ENCODE data around the gene PDE8B. TPM values are rescaled to one million over a fixed set of nuclear protein-coding genes. Genes with fewer than 3 reads are reported as not detected.
"Not testable (repeated sequence)": the region's sequence is repeated elsewhere in the genome, so short reads cannot be mapped to it uniquely, and the experiment has no call there.

Gene PDE8B
- total RNA-seq, 1 donor from 2014 or later = 5.9 TPM

GRCh38 chr5:77463905-77464304, 253.4 kb downstream of the PDE8B start:
- no peaks in the 10 kb centered on the region for H3K4me1 ChIP-seq
- TF ChIP-seq, protein P1, sequence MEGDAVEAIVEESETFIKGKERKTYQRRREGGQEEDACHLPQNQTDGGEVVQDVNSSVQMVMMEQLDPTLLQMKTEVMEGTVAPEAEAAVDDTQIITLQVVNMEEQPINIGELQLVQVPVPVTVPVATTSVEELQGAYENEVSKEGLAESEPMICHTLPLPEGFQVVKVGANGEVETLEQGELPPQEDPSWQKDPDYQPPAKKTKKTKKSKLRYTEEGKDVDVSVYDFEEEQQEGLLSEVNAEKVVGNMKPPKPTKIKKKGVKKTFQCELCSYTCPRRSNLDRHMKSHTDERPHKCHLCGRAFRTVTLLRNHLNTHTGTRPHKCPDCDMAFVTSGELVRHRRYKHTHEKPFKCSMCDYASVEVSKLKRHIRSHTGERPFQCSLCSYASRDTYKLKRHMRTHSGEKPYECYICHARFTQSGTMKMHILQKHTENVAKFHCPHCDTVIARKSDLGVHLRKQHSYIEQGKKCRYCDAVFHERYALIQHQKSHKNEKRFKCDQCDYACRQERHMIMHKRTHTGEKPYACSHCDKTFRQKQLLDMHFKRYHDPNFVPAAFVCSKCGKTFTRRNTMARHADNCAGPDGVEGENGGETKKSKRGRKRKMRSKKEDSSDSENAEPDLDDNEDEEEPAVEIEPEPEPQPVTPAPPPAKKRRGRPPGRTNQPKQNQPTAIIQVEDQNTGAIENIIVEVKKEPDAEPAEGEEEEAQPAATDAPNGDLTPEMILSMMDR (IDR thresholded peaks at IDR 0.05; ENCODE audit: borderline replicate concordance) = no peak
- no peak overlapping the region for H3K27ac ChIP-seq (replicated peaks)
- DNase-seq = no peak
- H3K4me3 ChIP-seq = no peak overlapping the region
- H3K9me3 ChIP-seq (replicated peaks) = peaks cover 2% of the 10 kb centered on the region
- intact Hi-C loops (cut with micrococcal nuclease) = no loop called here
- H3K27me3 ChIP-seq (ENCODE audit: low read depth) = no peaks in the 10 kb centered on the region
- peaks cover 23% of the 10 kb centered on the region for H3K36me3 ChIP-seq

- intact Hi-C loops (cut with micrococcal nuclease); H3K27me3 ChIP-seq (ENCODE audit: low read depth); H3K9me3 ChIP-seq (replicated peaks); H3K27ac ChIP-seq (replicated peaks); H3K4me3 ChIP-seq; DNase-seq; H3K4me1 ChIP-seq; H3K36me3 ChIP-seq: not testable (repeated sequence)
Observed at GRCh38 chr5:77468875-77469274, 258.4 kb downstream of the PDE8B start.

DNA sequence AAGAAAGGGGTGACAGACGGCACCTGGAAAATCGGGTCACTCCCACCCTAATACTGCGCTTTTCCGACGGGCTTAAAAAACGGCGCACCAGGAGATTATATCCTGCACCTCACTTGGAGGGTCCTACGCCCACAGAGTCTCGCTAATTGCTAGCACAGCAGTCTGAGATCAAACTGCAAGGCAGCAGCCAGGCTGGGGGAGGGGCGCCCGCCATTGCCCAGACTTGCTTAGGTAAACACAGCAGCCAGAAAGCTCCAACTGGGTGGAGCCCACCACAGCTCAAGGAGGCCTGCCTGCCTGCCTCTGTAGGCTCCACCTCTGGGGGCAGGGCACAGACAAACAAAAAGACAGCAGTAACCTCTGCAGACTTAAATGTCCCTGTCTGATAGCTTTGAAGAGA, 264.6 kb downstream of the PDE8B start:
- H3K4me3 ChIP-seq; H3K27ac ChIP-seq (replicated peaks); DNase-seq; intact Hi-C loops (cut with micrococcal nuclease); H3K9me3 ChIP-seq (replicated peaks); H3K4me1 ChIP-seq; H3K27me3 ChIP-seq (ENCODE audit: low read depth); H3K36me3 ChIP-seq: not testable (repeated sequence)

Other genes with a start within 250 kb of the PDE8B start
- 16.2 TPM for gene AGGF1, start 180.3 kb upstream of the PDE8B start, total RNA-seq
- 7.8 TPM for gene ZBED3, start 123.4 kb upstream of the PDE8B start, total RNA-seq